ENCODE data around the gene COX7B2. TPM values are rescaled to one million over a fixed set of nuclear protein-coding genes. Genes with fewer than 3 reads are reported as not detected.
A peak's percentile ranks its signal among the peaks of the same experiment; 100 is the strongest.

The COX7B2 gene
- total RNA-seq, 1 experiment from 2014 or later: 4.7 TPM

DNA sequence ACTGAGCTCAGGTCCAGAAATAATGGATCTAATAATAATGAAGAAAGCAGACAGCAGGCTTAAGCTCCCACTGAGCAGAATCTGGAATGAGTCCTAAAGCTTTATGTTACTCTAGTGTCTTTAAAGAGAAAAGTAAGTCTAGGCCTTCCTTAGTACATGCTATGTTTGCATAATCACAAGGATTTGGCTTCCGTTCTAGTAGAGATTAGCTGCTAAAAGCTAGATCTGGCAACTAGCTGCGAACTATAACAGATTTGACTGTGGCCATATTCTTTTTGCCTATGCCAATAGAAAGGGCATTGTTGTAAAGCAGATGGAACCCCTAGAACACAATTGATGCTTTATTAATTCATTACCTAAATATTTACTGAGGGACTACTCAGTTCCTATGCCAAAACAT is 19.0 kb downstream of the COX7B2 start:
- H3K4me1 ChIP-seq (ENCODE audit: insufficient read depth, low read length): no peaks in the 10 kb centered on the region
- no peak for ATAC-seq
- no peaks in the 10 kb centered on the region; the same call in 1 of the 2 replicates for H3K27me3 ChIP-seq (ENCODE audit: low read length)
- H3K36me3 ChIP-seq (ENCODE audit: low read depth, low read length): no peaks in the 10 kb centered on the region
- no peak overlapping the region for H3K27ac ChIP-seq (ENCODE audit: low read length)
- H3K9ac ChIP-seq (ENCODE audit: low read length): no peak overlapping the region
- H3K9me2 ChIP-seq (replicated peaks; ENCODE audit: low read length): no peaks in the 10 kb centered on the region
- no peaks in the 10 kb centered on the region for H3K79me2 ChIP-seq (ENCODE audit: low read length)
- no peak for DNase-seq
- no TSS peak for BruUV-seq (replicated peaks)
- no peak overlapping the region for H3K4me3 ChIP-seq (ENCODE audit: low read length)
- intact Hi-C loops (cut with micrococcal nuclease): no loop called here
- no peaks in the 10 kb centered on the region for H3K9me3 ChIP-seq (ENCODE audit: low read length)
- H3F3A ChIP-seq (ENCODE audit: low read length, unreplicated experiment): no peaks in the 10 kb centered on the region
- TF ChIP-seq EZH2phosphoT487 (IDR thresholded peaks at IDR 0.05; ENCODE audit: borderline replicate concordance, low read length): no peak
- no peak for TF ChIP-seq EZH2 (IDR thresholded peaks at IDR 0.05; ENCODE audit: low read length, unreplicated experiment)
- TF ChIP-seq, protein P1, sequence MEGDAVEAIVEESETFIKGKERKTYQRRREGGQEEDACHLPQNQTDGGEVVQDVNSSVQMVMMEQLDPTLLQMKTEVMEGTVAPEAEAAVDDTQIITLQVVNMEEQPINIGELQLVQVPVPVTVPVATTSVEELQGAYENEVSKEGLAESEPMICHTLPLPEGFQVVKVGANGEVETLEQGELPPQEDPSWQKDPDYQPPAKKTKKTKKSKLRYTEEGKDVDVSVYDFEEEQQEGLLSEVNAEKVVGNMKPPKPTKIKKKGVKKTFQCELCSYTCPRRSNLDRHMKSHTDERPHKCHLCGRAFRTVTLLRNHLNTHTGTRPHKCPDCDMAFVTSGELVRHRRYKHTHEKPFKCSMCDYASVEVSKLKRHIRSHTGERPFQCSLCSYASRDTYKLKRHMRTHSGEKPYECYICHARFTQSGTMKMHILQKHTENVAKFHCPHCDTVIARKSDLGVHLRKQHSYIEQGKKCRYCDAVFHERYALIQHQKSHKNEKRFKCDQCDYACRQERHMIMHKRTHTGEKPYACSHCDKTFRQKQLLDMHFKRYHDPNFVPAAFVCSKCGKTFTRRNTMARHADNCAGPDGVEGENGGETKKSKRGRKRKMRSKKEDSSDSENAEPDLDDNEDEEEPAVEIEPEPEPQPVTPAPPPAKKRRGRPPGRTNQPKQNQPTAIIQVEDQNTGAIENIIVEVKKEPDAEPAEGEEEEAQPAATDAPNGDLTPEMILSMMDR (conservative IDR thresholded peaks at IDR 0.05; ENCODE audit: low read depth, low read length): no peak
- ChIA-PET CTCF (no interaction called here), POLR2A (ENCODE audit: unreplicated experiment) (no interaction called here)
- no peaks in the 10 kb centered on the region for H4K20me1 ChIP-seq (ENCODE audit: low read length)
- H2AFZ ChIP-seq (ENCODE audit: low read length): no peak overlapping the region
- H3K4me2 ChIP-seq (ENCODE audit: low read length): no peak overlapping the region

DNA sequence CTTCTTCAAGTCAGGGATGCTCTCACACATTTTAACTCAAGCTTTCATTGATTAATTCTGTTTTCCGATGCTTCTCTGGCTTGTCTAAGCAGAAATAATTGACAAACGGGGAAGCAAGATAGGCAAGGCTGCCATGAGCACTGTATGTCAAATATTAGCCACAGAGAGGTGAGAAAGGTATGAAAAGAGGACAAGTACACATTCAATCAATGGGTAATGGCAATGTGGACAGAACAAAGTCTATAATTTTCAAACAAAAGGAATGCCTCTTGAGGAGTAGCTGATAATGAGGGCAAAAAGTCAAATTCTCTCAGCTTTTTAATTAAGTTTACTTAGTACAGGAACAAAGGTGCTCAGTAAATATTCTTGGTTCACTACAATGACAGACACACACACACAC is 19.6 kb downstream of the COX7B2 start:
- H3F3A ChIP-seq (ENCODE audit: low read length, unreplicated experiment): no peaks in the 10 kb centered on the region
- no peaks in the 10 kb centered on the region for H4K20me1 ChIP-seq (ENCODE audit: low read length)
- no peak overlapping the region for H3K4me2 ChIP-seq (ENCODE audit: low read length)
- no peak for DNase-seq
- no peak overlapping the region for H3K4me3 ChIP-seq (ENCODE audit: low read length)
- H3K9me2 ChIP-seq (replicated peaks; ENCODE audit: low read length): no peaks in the 10 kb centered on the region
- H2AFZ ChIP-seq (ENCODE audit: low read length): no peak overlapping the region
- H3K27ac ChIP-seq (ENCODE audit: low read length): no peak overlapping the region
- H3K79me2 ChIP-seq (ENCODE audit: low read length): no peaks in the 10 kb centered on the region
- CTCF ChIA-PET: no interaction called here
- H3K9ac ChIP-seq (ENCODE audit: low read length): no peak overlapping the region
- POLR2A ChIA-PET (ENCODE audit: unreplicated experiment): no interaction called here
- H3K36me3 ChIP-seq (ENCODE audit: low read depth, low read length): no peaks in the 10 kb centered on the region
- intact Hi-C loops (cut with micrococcal nuclease): no loop called here
- ATAC-seq: no peak
- no TSS peak for BruUV-seq (replicated peaks)
- H3K4me1 ChIP-seq (ENCODE audit: insufficient read depth, low read length): no peaks in the 10 kb centered on the region
- no peaks in the 10 kb centered on the region; the same call in 1 of the 2 replicates for H3K27me3 ChIP-seq (ENCODE audit: low read length)
- TF ChIP-seq EZH2phosphoT487 (IDR thresholded peaks at IDR 0.05; ENCODE audit: borderline replicate concordance, low read length): no peak
- TF ChIP-seq, protein P1 (conservative IDR thresholded peaks at IDR 0.05; ENCODE audit: low read depth, low read length): no peak
- TF ChIP-seq EZH2 (IDR thresholded peaks at IDR 0.05; ENCODE audit: low read length, unreplicated experiment): no peak
- H3K9me3 ChIP-seq (ENCODE audit: low read length): no peaks in the 10 kb centered on the region

DNA sequence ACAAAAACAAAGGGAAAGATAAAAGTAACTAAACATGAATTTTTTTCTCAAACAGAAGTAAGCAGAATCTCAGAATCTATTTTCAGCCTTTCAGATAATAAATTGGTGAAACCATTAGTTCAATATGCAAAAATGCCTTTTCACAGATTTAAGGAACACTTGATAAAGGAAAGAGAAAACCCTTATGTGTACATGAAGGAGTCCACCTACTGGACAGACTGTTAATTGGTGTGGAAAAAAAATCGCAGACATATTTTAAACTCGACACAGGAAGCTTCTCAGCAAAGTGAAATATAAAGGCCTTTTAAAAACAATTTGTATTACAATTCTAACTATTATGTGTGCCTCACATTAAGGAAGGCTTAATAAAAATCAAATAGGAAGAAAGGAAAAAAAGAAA is 22.3 kb downstream of the COX7B2 start:
- H3F3A ChIP-seq (ENCODE audit: low read length, unreplicated experiment): no peaks in the 10 kb centered on the region
- DNase-seq (peak; percentile 38), ATAC-seq (no peak)
- ChIA-PET POLR2A (ENCODE audit: unreplicated experiment) (no interaction called here), CTCF (no interaction called here)
- H2AFZ ChIP-seq (ENCODE audit: low read length): no peak overlapping the region
- no peak overlapping the region for H3K4me3 ChIP-seq (ENCODE audit: low read length)
- no TSS peak for BruUV-seq (replicated peaks)
- no peak overlapping the region for H3K4me2 ChIP-seq (ENCODE audit: low read length)
- no peaks in the 10 kb centered on the region; the same call in 1 of the 2 replicates for H3K27me3 ChIP-seq (ENCODE audit: low read length)
- H4K20me1 ChIP-seq (ENCODE audit: low read length): no peaks in the 10 kb centered on the region
- no peaks in the 10 kb centered on the region for H3K9me3 ChIP-seq (ENCODE audit: low read length)
- no peak for TF ChIP-seq EZH2 (IDR thresholded peaks at IDR 0.05; ENCODE audit: low read length, unreplicated experiment)
- no peak for TF ChIP-seq EZH2phosphoT487 (IDR thresholded peaks at IDR 0.05; ENCODE audit: borderline replicate concordance, low read length)
- TF ChIP-seq, protein P1 (conservative IDR thresholded peaks at IDR 0.05; ENCODE audit: low read depth, low read length): peak; percentile 52; the same call in 1 of the 2 replicates
- no peaks in the 10 kb centered on the region for H3K79me2 ChIP-seq (ENCODE audit: low read length)
- H3K9ac ChIP-seq (ENCODE audit: low read length): no peak overlapping the region
- intact Hi-C loops (cut with micrococcal nuclease): no loop called here
- H3K27ac ChIP-seq (ENCODE audit: low read length): no peak overlapping the region
- H3K9me2 ChIP-seq (replicated peaks; ENCODE audit: low read length): no peaks in the 10 kb centered on the region
- H3K36me3 ChIP-seq (ENCODE audit: low read depth, low read length): no peaks in the 10 kb centered on the region
- no peaks in the 10 kb centered on the region for H3K4me1 ChIP-seq (ENCODE audit: insufficient read depth, low read length)
